Putamen (tissue), 1 donor: Measurements from ENCODE around the gene GCK.

Experiments
- DNase-seq: peaks from one replicate; pipeline ENCODE4 v3.0.0-alpha.2; 2016; ENCODE audit warnings: low spot score

The GCK gene

DNA sequence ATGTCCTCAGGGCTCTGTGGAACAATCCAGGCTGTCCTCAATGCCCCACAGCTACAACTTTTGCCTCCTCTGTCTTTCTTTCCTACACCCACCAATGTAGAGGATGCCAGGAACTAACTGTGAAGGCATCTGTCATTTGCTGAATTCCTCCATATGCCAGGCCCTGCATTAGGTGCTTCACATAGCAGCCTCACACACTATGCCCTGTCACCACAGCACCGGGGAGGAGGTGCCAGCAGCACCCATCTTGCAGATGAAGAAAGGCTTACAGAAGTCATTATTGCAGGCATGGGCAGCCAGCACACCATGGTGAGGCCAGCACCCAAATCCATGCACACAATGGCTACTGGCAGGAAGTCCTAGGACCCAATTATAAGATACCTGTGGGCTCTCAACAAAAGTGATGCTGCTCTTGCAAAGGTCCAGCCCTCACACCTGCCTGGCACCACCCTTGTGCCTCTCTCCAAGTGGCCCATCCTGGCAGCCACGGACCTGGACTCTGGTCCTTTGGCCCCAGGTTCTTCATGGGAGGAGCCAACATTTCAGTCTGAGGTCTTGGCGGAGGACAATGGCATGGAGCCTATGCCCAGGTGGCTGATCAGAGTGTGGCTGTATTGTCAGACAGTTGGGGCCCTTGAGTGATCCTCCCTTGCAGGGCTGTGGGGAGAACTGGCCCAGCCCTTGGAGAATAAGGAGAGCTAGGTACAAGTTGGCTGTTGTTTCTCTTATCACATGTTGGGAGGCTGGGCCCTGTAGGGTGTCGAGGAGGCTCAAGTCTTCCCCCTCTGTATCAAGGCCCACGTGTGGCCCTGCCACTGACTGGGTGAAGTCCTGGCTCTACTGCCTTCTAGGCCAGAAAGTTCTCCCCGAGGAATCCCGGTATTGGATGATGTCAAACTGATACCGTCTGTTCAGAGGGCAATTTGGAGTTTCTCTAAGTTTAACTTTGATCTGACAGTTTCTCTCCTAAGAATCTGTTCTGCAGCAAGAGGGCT is 33.8 kb downstream of the GCK start:
- DNase-seq = no peak

GRCh38 chr7:44154703-44155102 is 34.5 kb downstream of the GCK start:
- no peak for DNase-seq

- DNase-seq = no peak
These were observed 35.3 kb downstream of the GCK start for GRCh38 chr7:44153948-44154335.

GRCh38 chr7:44152971-44153947 is 36.0 kb downstream of the GCK start:
- DNase-seq = no peak

GRCh38 chr7:44151956-44152355 is 37.3 kb downstream of the GCK start:
- no peak for DNase-seq

DNA sequence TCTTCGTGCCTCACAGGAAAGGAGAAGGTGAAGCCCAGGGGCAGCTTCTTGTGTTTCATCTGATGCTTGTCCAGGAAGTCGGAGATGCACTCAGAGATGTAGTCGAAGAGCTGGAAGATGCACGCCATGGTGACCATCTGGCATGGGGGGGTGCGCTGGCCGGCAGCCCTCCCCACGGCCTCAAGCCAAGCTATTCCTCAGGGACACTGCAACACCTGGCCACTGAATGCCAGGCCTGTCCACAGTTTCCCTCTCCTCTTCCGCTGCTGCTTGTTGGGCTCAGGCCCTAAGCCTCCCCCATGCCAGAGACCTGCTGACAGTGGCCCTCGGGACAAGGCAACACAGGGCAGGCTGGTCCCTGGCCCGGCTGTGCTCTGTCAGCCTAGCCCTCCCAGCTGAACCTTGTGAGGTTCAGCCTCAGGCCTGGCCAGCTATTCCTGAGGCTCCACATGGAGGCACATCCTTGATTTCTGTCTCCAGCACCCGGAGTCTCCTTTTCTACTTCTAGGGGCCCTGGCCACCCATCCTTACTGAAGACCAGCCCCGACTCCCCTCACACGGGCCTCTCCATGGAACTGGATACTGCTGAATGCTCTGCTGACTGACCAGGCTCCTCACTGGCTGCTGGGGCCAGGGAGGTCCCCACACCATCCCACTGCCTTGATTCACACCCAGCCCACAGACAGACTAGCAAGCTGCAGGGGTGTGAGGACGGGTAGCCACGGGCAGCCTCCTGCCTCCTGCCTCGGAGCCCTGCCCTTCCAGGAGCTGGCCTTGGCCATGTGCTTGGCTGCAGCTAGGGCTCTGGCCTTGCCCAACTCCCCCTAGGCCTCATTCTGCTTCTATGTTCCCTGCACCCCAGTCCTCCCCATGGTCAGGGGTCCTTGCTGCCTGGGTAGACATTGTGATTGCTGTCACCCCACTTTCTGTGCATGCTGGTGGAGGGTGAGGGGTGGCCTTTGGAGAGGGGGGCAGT is 38.0 kb downstream of the GCK start:
- DNase-seq = no peak

- no peak for DNase-seq
These were observed 38.8 kb downstream of the GCK start for GRCh38 chr7:44150466-44150832.

DNA sequence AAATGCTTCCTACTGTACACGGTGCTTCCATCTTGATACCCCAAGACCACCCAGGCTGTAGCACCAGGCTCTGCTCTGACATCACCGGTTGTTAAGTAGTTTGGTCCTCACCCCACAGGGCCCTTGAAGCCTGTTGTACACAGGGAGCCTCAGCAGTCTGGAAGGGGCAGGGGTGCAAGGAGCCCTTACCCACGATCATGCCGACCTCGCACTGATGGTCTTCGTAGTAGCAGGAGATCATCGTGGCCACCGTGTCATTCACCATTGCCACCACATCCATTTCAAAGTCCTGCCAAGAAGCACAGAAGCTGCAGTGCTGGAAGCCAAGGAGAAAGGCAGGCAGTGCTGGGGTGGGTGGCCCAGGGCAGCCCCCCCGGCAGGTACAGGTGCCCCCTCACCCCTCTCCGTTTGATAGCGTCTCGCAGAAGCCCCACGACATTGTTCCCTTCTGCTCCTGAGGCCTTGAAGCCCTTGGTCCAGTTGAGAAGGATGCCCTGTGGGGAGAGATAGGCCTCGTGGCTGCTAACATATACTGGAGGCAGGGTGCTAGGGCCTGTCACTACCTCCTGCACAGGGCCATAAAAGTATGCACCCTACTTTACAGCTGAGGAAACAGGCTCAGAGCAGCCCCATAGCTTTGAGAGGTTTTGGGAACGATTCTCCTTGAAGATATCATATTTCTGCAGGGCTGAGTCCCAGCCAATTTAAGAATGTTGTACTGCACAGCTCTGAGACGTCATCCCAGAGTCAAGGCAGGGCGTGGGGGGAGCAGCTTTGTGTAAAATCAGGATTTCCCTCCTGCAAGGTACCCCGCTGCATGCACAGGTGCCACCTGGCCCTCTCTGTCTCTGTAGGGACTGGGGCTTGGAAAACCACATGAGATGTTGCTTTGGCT is 39.4 kb downstream of the GCK start:
- no peak for DNase-seq

- no peak for DNase-seq
These were observed 40.2 kb downstream of the GCK start for GRCh38 chr7:44148961-44149536.

DNA sequence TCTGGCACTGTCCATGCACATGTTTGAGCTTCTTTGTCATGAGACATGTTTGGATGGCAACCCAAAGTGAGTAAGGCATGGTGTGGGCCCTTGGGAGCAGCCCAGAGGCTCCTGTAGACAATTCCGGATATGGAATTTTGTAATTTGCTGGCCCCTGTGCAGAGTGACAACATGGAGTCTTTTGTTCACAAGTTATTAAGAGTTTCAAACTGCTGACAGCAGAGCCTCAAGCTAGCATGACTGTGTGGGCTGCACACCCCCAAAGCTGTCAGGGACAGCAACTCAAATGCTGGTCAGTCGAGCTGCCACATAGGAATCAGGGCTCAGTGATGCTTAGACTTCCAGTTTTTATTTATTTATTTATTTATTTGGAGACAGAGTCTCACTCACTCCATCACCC is 41.1 kb downstream of the GCK start:
- DNase-seq = no peak

- DNase-seq = no peak
These were observed 41.9 kb downstream of the GCK start for GRCh38 chr7:44147026-44147991.

DNA sequence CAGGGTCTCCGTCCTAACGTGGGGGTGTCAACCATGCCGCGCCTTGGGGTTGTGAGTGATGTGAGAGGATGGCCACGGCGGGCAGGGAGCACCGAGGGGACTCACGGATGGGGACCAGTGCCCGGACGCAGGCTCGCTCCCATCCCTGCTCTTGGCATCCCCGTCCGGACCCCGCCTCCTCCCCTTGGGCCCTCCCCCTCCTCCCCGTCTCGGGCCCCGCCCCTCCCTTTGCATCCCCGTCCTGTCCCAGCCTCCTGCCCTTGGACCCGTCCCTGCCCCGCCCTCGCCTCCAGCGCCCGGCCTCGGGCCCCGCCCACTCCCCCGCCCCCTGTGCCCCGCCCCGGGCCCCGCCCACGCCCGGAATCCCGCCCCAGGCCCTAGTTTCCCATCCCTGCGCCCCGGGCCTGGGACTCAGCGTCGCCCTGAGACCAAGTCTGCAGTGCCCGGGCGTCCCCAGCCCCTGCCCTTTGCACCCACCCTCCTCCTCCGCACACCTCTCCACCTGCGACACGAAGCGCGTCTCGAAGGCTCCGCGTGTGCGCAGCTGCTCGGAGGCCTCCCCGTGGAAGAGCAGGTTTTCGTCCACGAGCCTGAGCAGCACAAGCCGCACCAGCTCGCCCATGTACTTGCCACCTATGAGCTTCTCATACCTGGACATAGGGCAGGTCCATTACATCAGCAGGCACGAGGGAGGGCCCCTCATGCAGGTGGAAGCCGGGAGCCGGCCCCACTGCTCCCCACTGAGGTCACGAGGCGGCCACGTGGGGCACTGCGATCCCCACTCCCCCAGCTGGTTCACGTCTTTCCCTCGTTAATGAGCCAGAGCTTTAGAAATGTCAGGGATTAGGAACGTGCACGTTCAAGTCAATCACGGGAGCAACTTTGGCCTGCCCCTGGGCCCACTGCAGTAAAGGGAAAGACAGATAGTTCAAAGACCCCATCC is 43.0 kb downstream of the GCK start:
- peak; percentile 66 for DNase-seq

GRCh38 chr7:44145479-44145968 is 43.7 kb downstream of the GCK start:
- peak; percentile 22 for DNase-seq

- no peak for DNase-seq
These were observed 44.2 kb downstream of the GCK start for GRCh38 chr7:44144968-44145478.

- no peak for DNase-seq
These were observed 44.7 kb downstream of the GCK start for GRCh38 chr7:44144426-44144967.

GRCh38 chr7:44143646-44144250 is 45.5 kb downstream of the GCK start:
- DNase-seq = no peak

- DNase-seq = no peak
These were observed 47.2 kb downstream of the GCK start for GRCh38 chr7:44142028-44142427.
